ENCODE data around the gene UBALD2.
A peak's percentile ranks its signal among the peaks of the same experiment; 100 is the strongest.
"Not testable (repeated sequence)": the region's sequence is repeated elsewhere in the genome, so short reads cannot be mapped to it uniquely, and the experiment has no call there.

The UBALD2 gene

GRCh38 chr17:76264755-76265623 is at the start of gene UBALD2:
Gene UBALD2 (plus strand): TSS chr17:76265348. CDS start chr17:76265506, 158 bp downstream.
- peak within 1 kb of the TSS; percentile 82 to 99 (median 93) for H3K27ac ChIP-seq

GRCh38 chr17:76217081-76217480 is 48.1 kb upstream of the UBALD2 start:
- no peak overlapping the region for H3K27ac ChIP-seq
- H3K4me3 ChIP-seq, result no peak overlapping the region

More at GRCh38 chr17:76264755-76265623, at the start of gene UBALD2:
- peak within 1 kb of the TSS; percentile 67 to 97 (median 96) for H3K4me3 ChIP-seq

- H3K4me3 ChIP-seq, result no peak overlapping the region
- no peak overlapping the region for H3K27ac ChIP-seq
Observed at GRCh38 chr17:76219670-76220383, 45.3 kb upstream of the UBALD2 start.

- Histone ChIP-seq H3K27ac (no peak overlapping the region), H3K4me3 (no peak overlapping the region)
Observed at GRCh38 chr17:76223802-76224201, 41.3 kb upstream of the UBALD2 start.

GRCh38 chr17:76225373-76226086 is 39.6 kb upstream of the UBALD2 start:
- H3K27ac ChIP-seq, H3K4me3 ChIP-seq: not testable (repeated sequence)

- H3K4me3 ChIP-seq, H3K27ac ChIP-seq: not testable (repeated sequence)
Observed at GRCh38 chr17:76226749-76227148, 38.4 kb upstream of the UBALD2 start.

- H3K4me3 ChIP-seq, result no peak overlapping the region
- no peak overlapping the region for H3K27ac ChIP-seq
Observed at GRCh38 chr17:76232342-76232741, 32.8 kb upstream of the UBALD2 start.

GRCh38 chr17:76233588-76234353 is 31.4 kb upstream of the UBALD2 start:
- Histone ChIP-seq H3K27ac (no peak overlapping the region), H3K4me3 (no peak overlapping the region)

- H3K4me3 ChIP-seq, result no peak overlapping the region
- no peak overlapping the region for H3K27ac ChIP-seq
Observed at GRCh38 chr17:76234354-76234679, 30.8 kb upstream of the UBALD2 start.

- Histone ChIP-seq H3K4me3 (no peak overlapping the region), H3K27ac (no peak overlapping the region)
Observed at GRCh38 chr17:76235883-76236282, 29.3 kb upstream of the UBALD2 start.

GRCh38 chr17:76236603-76237002 is 28.5 kb upstream of the UBALD2 start:
- Histone ChIP-seq H3K4me3 (no peak overlapping the region), H3K27ac (no peak overlapping the region)

- no peak overlapping the region for H3K4me3 ChIP-seq
- no peak overlapping the region for H3K27ac ChIP-seq
Observed at GRCh38 chr17:76237859-76238313, 27.3 kb upstream of the UBALD2 start.

- no peak overlapping the region for H3K4me3 ChIP-seq
- H3K27ac ChIP-seq, result peak overlapping the region in 1 of 21 experiments; percentile 43
Observed at GRCh38 chr17:76238847-76239537, 26.2 kb upstream of the UBALD2 start.

GRCh38 chr17:76239538-76240274 is 25.4 kb upstream of the UBALD2 start:
- H3K27ac ChIP-seq, result peak overlapping the region in 6 of 21 experiments; percentile 1 to 70 (median 34)
- peak overlapping the region; percentile 21 to 56 (median 27) for H3K4me3 ChIP-seq

GRCh38 chr17:76240461-76241203 is 24.5 kb upstream of the UBALD2 start, which contains the start of gene RNF157:
Gene RNF157 (minus strand): TSS chr17:76240493. CDS start chr17:76240240, 253 bp downstream.
- peak within 1 kb of the TSS; percentile 31 to 58 (median 50) for H3K4me3 ChIP-seq
- peak within 1 kb of the TSS in 12 of 21 experiments; percentile 1 to 70 (median 40) for H3K27ac ChIP-seq

GRCh38 chr17:76241204-76241538 is 24.0 kb upstream of the UBALD2 start:
- peak overlapping the region in 9 of 21 experiments; percentile 15 to 70 (median 51) for H3K27ac ChIP-seq
- peak overlapping the region; percentile 31 to 58 (median 50) for H3K4me3 ChIP-seq

- Histone ChIP-seq H3K4me3 (no peak overlapping the region), H3K27ac (no peak overlapping the region)
Observed at GRCh38 chr17:76241691-76242255, 23.4 kb upstream of the UBALD2 start.
